Brain microvascular endothelial cell (primary cell): ENCODE data around the gene PCDHA7.
"Not testable (repeated sequence)": the region's sequence is repeated elsewhere in the genome, so short reads cannot be mapped to it uniquely, and the experiment has no call there.

Experiments used
- DNase-seq: peaks from one replicate; pipeline ENCODE4 v3.0.0-alpha.2; 2020
- H3K27ac ChIP-seq: fragments of 250-450 bp; sonication (Bioruptor Pico); 2 replicates; pipeline ENCODE4 v1.5.1; 2020; ENCODE audit warnings: mild to moderate bottlenecking, moderate library complexity
- H3K27me3 ChIP-seq: fragments of 250-450 bp; sonication (Bioruptor Pico); replicated peaks from 2 replicates; pipeline ENCODE4 v1.5.1; 2020; ENCODE audit warnings: mild to moderate bottlenecking
- H3K36me3 ChIP-seq: fragments of 250-450 bp; sonication (Bioruptor Pico); replicated peaks from 2 replicates; pipeline ENCODE4 v1.5.1; 2020; ENCODE audit warnings: mild to moderate bottlenecking
- H3K4me3 ChIP-seq: 2 replicates; pipeline ENCODE4 v1.5.1; 2011; ENCODE audit warnings: low read depth, mild to moderate bottlenecking, control low read depth, low read length, moderate library complexity
- CTCF ChIP-seq: IDR thresholded peaks from 2 replicates; pipeline ENCODE4 v1.5.1; 2011; ENCODE audit warnings: low read depth, mild to moderate bottlenecking, moderate library complexity, low read length, control low read depth, inconsistent platforms; ENCODE audit errors: missing control alignments
- in situ Hi-C: cut with HindIII; loops from 2 replicates; pipeline ENCODE4 v1.10.0; 2017; ENCODE audit warnings: low sequenced_read_pairs, low pct_ligation_motif_present

The PCDHA7 gene

GRCh38 chr5:140802781-140803271 lies 31.2 kb upstream of the PCDHA7 start:
- no peaks in the 10 kb centered on the region for H3K36me3 ChIP-seq
- no peaks in the 10 kb centered on the region for H3K27me3 ChIP-seq
- H3K27ac ChIP-seq, result no peak overlapping the region
- in situ Hi-C loops, result no loop called here
- no peak overlapping the region for H3K4me3 ChIP-seq
- TF ChIP-seq CTCF, result no peak
- DNase-seq, result no peak

- H3K27me3 ChIP-seq, result no peaks in the 10 kb centered on the region
- peak; percentile 51 for TF ChIP-seq CTCF
- H3K36me3 ChIP-seq, result no peaks in the 10 kb centered on the region
- in situ Hi-C loops, result no loop called here
- H3K4me3 ChIP-seq, result peak within 1 kb of the TSS; percentile 5
- no peak for DNase-seq
- no peak within 1 kb of the TSS for H3K27ac ChIP-seq
These were observed 27.0 kb upstream of the PCDHA7 start, which contains the start of gene PCDHA4 for GRCh38 chr5:140806834-140807775. Gene PCDHA4 (plus strand): TSS chr5:140807068.

- in situ Hi-C loops, DNase-seq, H3K4me3 ChIP-seq, H3K36me3 ChIP-seq, H3K27me3 ChIP-seq, H3K27ac ChIP-seq: not testable (repeated sequence)
These were observed 25.7 kb upstream of the PCDHA7 start for GRCh38 chr5:140808241-140808888.

GRCh38 chr5:140808889-140809291 lies 25.2 kb upstream of the PCDHA7 start:
- in situ Hi-C loops, result no loop called here
- no peak for DNase-seq
- no peak overlapping the region for H3K27ac ChIP-seq
- no peak overlapping the region for H3K4me3 ChIP-seq
- TF ChIP-seq CTCF, result no peak
- no peaks in the 10 kb centered on the region for H3K27me3 ChIP-seq
- no peaks in the 10 kb centered on the region for H3K36me3 ChIP-seq

GRCh38 chr5:140821375-140822280 lies 12.4 kb upstream of the PCDHA7 start, which contains the start of gene PCDHA5:
Gene PCDHA5 (plus strand): TSS chr5:140821613.
- in situ Hi-C loops, result no loop called here
- Histone ChIP-seq H3K27me3 (no peaks in the 10 kb centered on the region), H3K36me3 (no peaks in the 10 kb centered on the region), H3K4me3 (no peak within 1 kb of the TSS), H3K27ac (no peak within 1 kb of the TSS)
- peak; percentile 22 for DNase-seq
- TF ChIP-seq CTCF, result peak; percentile 66
